Aorta (tissue), 5 donors: ENCODE results near the gene KCNMA1. TPM values are rescaled to one million over a fixed set of nuclear protein-coding genes. Genes with fewer than 3 reads are reported as not detected.

Experiments used
- ATAC-seq: fragments of 200-7000 bp; cut with Tn5 transposase; one replicate; pipeline ENCODE4 v1.9.1; 2022; ENCODE audit warnings: moderate library complexity; ENCODE audit not compliant: low FRiP score
- DNase-seq, 2 donors: peaks; one replicate each; pipeline ENCODE4 v3.0.0-alpha.2; 2020
- H3K27ac ChIP-seq, 2 donors: one replicate each; pipeline ENCODE4 v1.5.1; 2013; ENCODE audit warnings: low read length in 2 of 2, mild to moderate bottlenecking in 2 of 2, moderate library complexity in 2 of 2, control low read depth in 1 of 2, inconsistent platforms in 1 of 2, low read depth in 1 of 2
- H3K27me3 ChIP-seq, 2 donors: one replicate each; pipeline ENCODE4 v1.6.1; 2013; ENCODE audit warnings: control low read depth in 1 of 2, low read length in 1 of 2, mild to moderate bottlenecking in 1 of 2, moderate library complexity in 1 of 2; ENCODE audit not compliant: insufficient read depth in 2 of 2, control insufficient read depth in 1 of 2
- H3K36me3 ChIP-seq, 2 donors: one replicate each; pipeline ENCODE4 v1.6.1; 2013; ENCODE audit warnings: control low read depth in 1 of 2, low read length in 1 of 2, mild to moderate bottlenecking in 1 of 2; ENCODE audit not compliant: insufficient read depth in 2 of 2, control insufficient read depth in 1 of 2
- H3K4me1 ChIP-seq, 2 donors: one replicate each; pipeline ENCODE4 v1.6.1; 2013; ENCODE audit warnings: low read length in 2 of 2, control low read depth in 1 of 2, mild to moderate bottlenecking in 1 of 2, moderate library complexity in 1 of 2; ENCODE audit not compliant: insufficient read depth in 2 of 2, control insufficient read depth in 1 of 2
- H3K4me3 ChIP-seq, 2 donors: one replicate each; pipeline ENCODE4 v1.5.1; 2013; ENCODE audit warnings: low read length in 2 of 2, control low read depth in 1 of 2, mild to moderate bottlenecking in 1 of 2
- H3K9me3 ChIP-seq: one replicate; pipeline ENCODE4 v1.6.1; 2013; ENCODE audit warnings: mild to moderate bottlenecking, low read length; ENCODE audit not compliant: control insufficient read depth
- WGBS, 2 donors: extraction: QIAGEN DNeasy Blood & Tissue Kit; methylation state at CpG; one replicate each; pipeline ENCODE4 v1.1.7; 2013; 5-methylcytosine and 5-hydroxymethylcytosine counted together
- intact Hi-C, 2 donors: fragments of 100-400 bp; cut with DNase I; formaldehyde crosslinking; loops; one replicate each; pipeline versions ENCODE4 v1.14.2 to v1.15.0; 2022
- polyA plus RNA-seq, 2 donors: library from polyadenylated mRNA; stranded (reverse); fragments of 200-250 nt; gene quantifications; one replicate each; pipeline ENCODE4 v1.2.3, GENCODE V29; 2013
- total RNA-seq, 2 donors: library from RNA; stranded (reverse); fragmentation: NEBNext Ultra II Directional; extraction: Animal tissue kit (Norgen Biotek cat#: 25700); gene quantifications; one replicate each; pipeline ENCODE4 v1.2.1, GENCODE V29; 2021
- donor health status: healthy with polysubstance abuse.
- donor health status: Bipolar disorder and iron deficiency.
- donor health status: DM: no; HTN: no; CAD: no.
- donor health status: DM: no; HTN: no; CAD: no.
- donor health status: DM: yes; HTN: yes; CAD: no.

KCNMA1 gene
- total and polyA plus RNA-seq, 4 donors = 36.8 to 163 (median 125) TPM

- no peaks in the 10 kb centered on the region for H3K27me3 ChIP-seq
- peaks cover 5 to 7% of the 10 kb centered on the region in 2 donors for H3K4me1 ChIP-seq
- DNase-seq (peak; percentile 53 to 64), ATAC-seq (no peak)
- intact Hi-C loops = loop anchor here (10.0 kb wide), 2 partner anchors 51 to 101 kb away; partner anchors contain the start of gene KCNMA1 (in 1 of the 2)
- no peak overlapping the region for H3K4me3 ChIP-seq
- H3K27ac ChIP-seq = peak overlapping the region in 1 of 2 donors; percentile 31
- H3K9me3 ChIP-seq = no peaks in the 10 kb centered on the region
- 58 to 62% methylated on average over 6 of the region's 6 CpGs for WGBS, 2 donors
- H3K36me3 ChIP-seq = no peaks in the 10 kb centered on the region
Measured at GRCh38 chr10:77533146-77533886, 104.3 kb downstream of the KCNMA1 start.

GRCh38 chr10:77532068-77532467 lies 105.5 kb downstream of the KCNMA1 start:
- no peaks in the 10 kb centered on the region for H3K27me3 ChIP-seq
- H3K36me3 ChIP-seq = no peaks in the 10 kb centered on the region
- WGBS, 2 donors = 53 to 67% methylated on average over 12 of the region's 12 CpGs
- H3K9me3 ChIP-seq = no peaks in the 10 kb centered on the region
- peak in 1 of 2 donors; percentile 12 for DNase-seq
- ATAC-seq = peak; percentile 17
- no peak overlapping the region for H3K4me3 ChIP-seq
- H3K27ac ChIP-seq = peak overlapping the region in 1 of 2 donors; percentile 50
- H3K4me1 ChIP-seq = peaks cover 0 to 4% of the 10 kb centered on the region in 2 donors
- intact Hi-C loops = loop anchor here (10.0 kb wide), 2 partner anchors 53 to 103 kb away; partner anchors contain the start of gene KCNMA1 (in 1 of the 2)

GRCh38 chr10:77531441-77532001 lies 106.1 kb downstream of the KCNMA1 start:
- H3K27me3 ChIP-seq = no peaks in the 10 kb centered on the region
- 5 to 8% methylated on average over 10 of the region's 10 CpGs for WGBS, 2 donors
- peak overlapping the region in 1 of 2 donors; percentile 81 for H3K27ac ChIP-seq
- H3K9me3 ChIP-seq = no peaks in the 10 kb centered on the region
- ATAC-seq (peak; percentile 75), DNase-seq (peak; percentile 85 to 89)
- no peaks in the 10 kb centered on the region for H3K36me3 ChIP-seq
- peaks cover 0 to 4% of the 10 kb centered on the region in 2 donors for H3K4me1 ChIP-seq
- intact Hi-C loops = loop anchor here (10.0 kb wide), 2 partner anchors 53 to 103 kb away; partner anchors contain the start of gene KCNMA1 (in 1 of the 2)
- H3K4me3 ChIP-seq = no peak overlapping the region

- no peaks in the 10 kb centered on the region for H3K9me3 ChIP-seq
- no peak overlapping the region for H3K27ac ChIP-seq
- ATAC-seq = no peak
- 86 to 91% methylated on average over 3 of the region's 3 CpGs for WGBS, 2 donors
- no peaks in the 10 kb centered on the region for H3K27me3 ChIP-seq
- no peak for DNase-seq
- intact Hi-C loops = loop anchor here (10.0 kb wide), 2 partner anchors 55 to 105 kb away; partner anchors contain the start of gene KCNMA1 (in 1 of the 2)
- H3K4me1 ChIP-seq = peaks cover 0 to 4% of the 10 kb centered on the region in 2 donors
- no peaks in the 10 kb centered on the region for H3K36me3 ChIP-seq
- no peak overlapping the region for H3K4me3 ChIP-seq
Measured at GRCh38 chr10:77530011-77530410, 107.6 kb downstream of the KCNMA1 start.

- WGBS, 2 donors = 75 to 82% methylated on average over 3 of the region's 3 CpGs
- intact Hi-C loops = no loop called here
- Histone ChIP-seq H3K27ac (no peak overlapping the region), H3K36me3 (no peaks in the 10 kb centered on the region), H3K9me3 (no peaks in the 10 kb centered on the region), H3K4me3 (no peak overlapping the region), H3K4me1 (peaks cover 0 to 4% of the 10 kb centered on the region in 2 donors), H3K27me3 (no peaks in the 10 kb centered on the region)
- no peak for ATAC-seq
- DNase-seq = peak in 1 of 2 donors; percentile 48
Measured at GRCh38 chr10:77529050-77529576, 108.5 kb downstream of the KCNMA1 start.

- intact Hi-C loops = no loop called here
- Histone ChIP-seq H3K36me3 (no peaks in the 10 kb centered on the region), H3K27ac (no peak overlapping the region), H3K9me3 (no peaks in the 10 kb centered on the region), H3K4me1 (peaks cover 0 to 2% of the 10 kb centered on the region in 2 donors), H3K27me3 (no peaks in the 10 kb centered on the region), H3K4me3 (no peak overlapping the region)
- ATAC-seq (no peak), DNase-seq (peak in 1 of 2 donors; percentile 46)
- 91 to 94% methylated on average over 2 of the region's 2 CpGs for WGBS, 2 donors
Measured at GRCh38 chr10:77527839-77528238, 109.8 kb downstream of the KCNMA1 start.

- Histone ChIP-seq H3K27me3 (no peaks in the 10 kb centered on the region), H3K4me3 (no peak overlapping the region), H3K36me3 (no peaks in the 10 kb centered on the region), H3K9me3 (no peaks in the 10 kb centered on the region), H3K4me1 (peaks cover 0 to 2% of the 10 kb centered on the region in 2 donors), H3K27ac (no peak overlapping the region)
- ATAC-seq = no peak
- intact Hi-C loops = no loop called here
- 55 to 70% methylated on average over 6 of the region's 6 CpGs for WGBS, 2 donors
- DNase-seq = peak in 1 of 2 donors; percentile 32
Measured at GRCh38 chr10:77526868-77527617, 110.6 kb downstream of the KCNMA1 start.

GRCh38 chr10:77524281-77524711 lies 113.3 kb downstream of the KCNMA1 start:
- no peak for ATAC-seq

More at GRCh38 chr10:77524281-77524711, 113.3 kb downstream of the KCNMA1 start:
- H3K36me3 ChIP-seq = no peaks in the 10 kb centered on the region
- DNase-seq = no peak
- no peak overlapping the region for H3K4me3 ChIP-seq
- peak overlapping the region in 1 of 2 donors; percentile 74 for H3K27ac ChIP-seq
- WGBS, 2 donors = 2 to 4% methylated on average over 6 of the region's 6 CpGs
- intact Hi-C loops = no loop called here
- no peaks in the 10 kb centered on the region for H3K9me3 ChIP-seq
- no peaks in the 10 kb centered on the region for H3K27me3 ChIP-seq
- peaks cover 0 to 2% of the 10 kb centered on the region in 2 donors for H3K4me1 ChIP-seq
